ENCODE data around the gene SMARCC1.

Gene SMARCC1

GRCh38 chr3:47634996-47635395 lies 146.7 kb downstream of the SMARCC1 start:
- DNase-seq (ENCODE audit: low read depth in 2 of 2), result no peak

- DNase-seq (ENCODE audit: low read depth in 2 of 2), result no peak
Measured at GRCh38 chr3:47630810-47631209, 150.9 kb downstream of the SMARCC1 start.

GRCh38 chr3:47629770-47630169 lies 151.9 kb downstream of the SMARCC1 start:
- no peak for DNase-seq (ENCODE audit: low read depth in 2 of 2)

DNA sequence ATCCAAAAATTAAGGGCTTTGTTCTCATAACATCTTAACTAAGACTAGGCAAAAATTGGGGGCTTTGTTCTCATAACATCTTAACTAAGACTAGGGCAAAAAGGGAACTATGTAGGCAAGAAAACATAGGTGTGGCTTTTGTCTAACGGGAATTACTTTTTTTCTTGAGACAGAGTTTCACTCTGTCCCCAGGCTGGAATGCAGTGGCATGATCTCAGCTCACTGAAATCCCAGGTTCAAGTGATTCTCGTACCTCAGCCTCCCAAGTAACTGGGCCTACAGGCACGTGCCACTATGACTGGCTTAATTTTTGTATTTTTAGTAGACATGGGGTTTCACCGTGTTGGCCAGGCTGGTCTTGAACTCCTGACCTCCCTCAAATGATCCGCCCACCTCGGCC lies 153.3 kb downstream of the SMARCC1 start:
- DNase-seq (ENCODE audit: low read depth in 2 of 2), result no peak

DNA sequence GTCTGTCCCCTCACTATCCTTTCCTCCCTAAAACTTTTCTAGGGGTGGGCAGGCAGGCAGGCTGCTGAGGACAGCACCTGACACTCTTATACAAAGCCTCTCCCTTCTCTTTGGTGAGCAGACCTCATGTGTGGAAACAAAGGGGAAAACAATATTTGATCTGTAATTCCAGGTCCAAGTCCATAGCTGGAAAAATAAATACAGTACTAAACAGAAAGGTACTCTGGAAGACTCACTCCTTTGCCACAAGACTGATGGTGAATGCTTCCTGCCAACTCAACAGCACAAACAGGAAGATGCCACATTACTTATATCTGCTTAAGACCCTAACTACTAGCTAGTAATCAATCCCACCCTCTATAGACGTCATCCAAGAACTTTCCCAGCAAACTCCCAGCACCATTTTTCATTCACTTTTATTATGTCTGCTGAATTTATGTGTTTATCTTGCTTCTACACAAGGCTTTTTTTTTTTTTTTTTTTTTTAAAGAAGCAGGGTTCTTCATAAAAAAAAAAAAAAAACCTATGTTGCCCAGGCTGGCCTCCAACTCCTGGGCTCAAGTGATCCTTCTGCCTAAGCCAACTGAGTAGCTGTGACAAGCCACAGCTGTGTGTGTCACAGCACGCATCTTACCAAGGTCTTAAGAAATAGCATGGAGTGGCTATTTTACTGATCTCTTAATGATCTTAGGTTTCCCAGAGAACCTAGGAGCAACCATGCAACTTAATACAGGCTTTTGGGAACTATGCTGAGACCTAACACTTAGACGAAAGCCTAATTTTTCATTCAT lies 158.8 kb downstream of the SMARCC1 start:
- DNase-seq (ENCODE audit: low read depth in 2 of 2), result no peak

- DNase-seq (ENCODE audit: low read depth in 2 of 2), result no peak
Measured at GRCh38 chr3:47617086-47618010, 164.3 kb downstream of the SMARCC1 start.

- DNase-seq (ENCODE audit: low read depth in 2 of 2), result no peak
Measured at GRCh38 chr3:47614788-47615187, 166.9 kb downstream of the SMARCC1 start.

DNA sequence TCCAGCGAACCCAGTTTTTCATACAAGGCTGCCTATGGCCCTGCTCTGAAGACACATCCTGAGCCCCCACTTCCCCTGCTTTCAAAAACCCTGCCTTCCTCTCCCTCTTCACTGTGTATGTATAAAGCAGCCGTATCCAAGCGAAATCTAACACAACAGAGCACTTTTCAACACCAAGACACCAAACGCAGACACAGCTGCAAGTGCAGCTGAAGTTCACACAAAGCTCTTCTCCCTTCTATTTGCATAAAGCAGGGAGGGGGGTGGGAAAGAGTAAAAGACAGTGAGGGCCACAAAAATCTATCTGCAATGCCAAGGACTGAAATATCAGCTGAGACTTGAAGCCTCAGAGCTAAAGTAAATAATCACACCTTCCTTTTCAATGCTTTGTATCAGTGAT lies 168.0 kb downstream of the SMARCC1 start:
- DNase-seq (ENCODE audit: low read depth in 2 of 2), result no peak

DNA sequence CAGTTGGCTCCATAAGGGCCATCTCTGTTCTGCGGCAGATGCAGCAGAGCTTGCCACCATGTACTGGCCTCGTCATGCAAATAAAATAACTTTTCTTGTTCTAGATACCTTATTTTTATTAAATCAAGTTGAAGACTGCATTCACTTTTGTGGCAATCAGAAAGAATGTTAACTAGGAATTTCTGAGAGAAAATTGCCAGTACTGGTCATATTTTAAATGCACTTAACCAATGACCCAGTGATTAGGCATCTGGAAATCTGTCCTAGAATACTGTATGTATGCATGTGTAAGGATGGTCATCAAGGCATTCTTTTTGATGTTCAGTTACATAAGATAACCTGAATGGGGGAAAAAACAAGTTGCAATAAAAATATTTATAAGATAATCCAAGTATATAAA lies 168.8 kb downstream of the SMARCC1 start:
- no peak for DNase-seq (ENCODE audit: low read depth in 2 of 2)

DNA sequence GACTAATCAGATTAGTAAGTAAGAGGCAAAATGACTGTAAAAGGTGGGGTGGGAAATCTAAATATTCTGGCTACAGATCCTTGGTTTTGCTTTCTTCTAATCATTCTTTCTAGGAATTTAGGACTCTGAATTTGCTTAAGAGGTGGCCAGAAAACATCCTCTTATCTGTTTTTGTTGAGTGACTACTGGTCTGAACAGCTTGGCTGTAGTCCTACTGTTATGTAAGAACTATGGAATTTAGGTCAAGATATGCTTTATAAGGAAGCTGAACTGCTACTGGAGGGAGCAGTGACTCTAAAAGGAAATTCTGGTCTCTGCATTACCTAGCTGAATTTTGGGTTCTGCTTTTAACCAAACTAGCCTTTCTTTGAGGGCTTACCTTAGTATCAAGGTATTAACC lies 169.5 kb downstream of the SMARCC1 start:
- no peak for DNase-seq (ENCODE audit: low read depth in 2 of 2)

GRCh38 chr3:47611576-47611975 lies 170.1 kb downstream of the SMARCC1 start:
- DNase-seq (ENCODE audit: low read depth in 2 of 2), result no peak

DNA sequence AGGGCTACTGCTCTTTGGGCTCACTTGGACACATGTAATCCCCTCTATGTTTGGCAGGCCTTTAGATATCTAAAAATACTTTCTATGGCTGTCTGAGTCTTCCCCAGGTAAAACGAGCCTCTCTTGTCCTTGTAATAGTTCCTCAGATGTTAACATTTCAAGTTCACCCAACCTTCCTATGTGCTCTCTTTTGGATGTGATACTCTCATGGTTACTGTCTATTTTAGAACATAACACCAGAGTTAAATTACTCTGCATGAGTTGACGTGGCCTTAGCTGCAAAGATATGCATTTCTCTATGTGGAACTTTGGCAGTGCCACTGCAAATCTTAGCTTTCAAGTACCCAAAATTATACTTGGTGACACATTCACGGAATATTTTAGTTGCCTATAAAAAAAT lies 171.1 kb downstream of the SMARCC1 start:
- DNase-seq (ENCODE audit: low read depth in 2 of 2), result no peak

DNA sequence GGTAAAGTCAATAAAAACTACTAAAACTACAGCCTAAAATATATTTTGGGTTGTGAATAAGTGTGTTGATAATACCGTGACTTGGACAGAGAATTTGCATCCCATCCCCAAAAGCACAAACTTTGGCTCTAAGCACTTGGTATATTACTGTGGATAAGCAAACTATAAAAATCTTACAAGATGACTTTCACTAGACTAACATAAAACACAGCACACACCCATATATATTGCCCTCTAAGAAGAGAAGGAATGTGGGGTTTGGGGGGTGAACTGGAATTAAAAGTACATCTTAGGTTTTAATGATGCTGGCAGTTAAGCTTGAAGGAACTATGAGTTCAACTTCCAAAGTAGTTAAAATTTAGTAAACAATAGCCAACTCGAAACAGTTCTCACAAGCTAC lies 174.4 kb downstream of the SMARCC1 start:
- DNase-seq (ENCODE audit: low read depth in 2 of 2), result no peak

DNA sequence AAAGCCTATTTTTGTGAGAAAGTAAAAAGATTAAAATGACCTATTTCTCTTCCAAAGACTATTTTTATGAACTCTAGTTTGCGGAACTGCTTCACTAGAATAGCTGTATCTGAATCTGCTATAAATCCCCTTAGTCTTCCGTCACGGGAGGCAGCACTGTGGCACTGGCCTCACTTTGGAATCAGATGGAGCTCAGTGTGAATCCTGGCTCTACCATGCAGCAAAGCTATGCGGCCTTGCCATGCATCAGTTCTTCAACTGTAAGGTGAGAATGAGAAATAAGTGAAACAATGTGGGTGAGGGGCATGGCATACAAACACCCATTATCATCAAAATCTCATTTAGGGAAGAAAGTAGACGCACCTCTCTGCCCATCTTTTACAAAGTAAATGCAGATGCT lies 175.5 kb downstream of the SMARCC1 start:
- no peak for DNase-seq (ENCODE audit: low read depth in 2 of 2)

- no peak for DNase-seq (ENCODE audit: low read depth in 2 of 2)
Measured at GRCh38 chr3:47605652-47606051, 176.0 kb downstream of the SMARCC1 start.

- no peak for DNase-seq (ENCODE audit: low read depth in 2 of 2)
Measured at GRCh38 chr3:47604145-47604544, 177.5 kb downstream of the SMARCC1 start.

DNA sequence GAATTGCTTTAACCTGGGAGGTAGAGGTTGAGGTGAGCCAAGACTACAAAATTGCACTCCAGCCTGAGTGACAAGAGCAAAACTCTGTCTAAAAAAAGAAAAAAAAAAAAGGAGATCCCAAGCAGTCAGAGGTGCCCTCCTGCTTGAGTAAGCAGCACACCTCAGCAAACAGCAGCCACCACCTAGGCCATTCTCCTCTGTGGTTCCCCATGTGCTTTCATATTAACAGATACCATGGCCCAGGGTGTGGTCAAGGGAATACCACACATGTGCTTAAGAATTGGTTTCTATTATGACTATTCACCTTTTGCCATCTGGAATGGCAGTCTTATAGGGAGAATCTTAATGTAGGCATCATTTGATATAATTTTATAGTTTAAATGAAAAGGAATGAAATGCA lies 178.4 kb downstream of the SMARCC1 start:
- no peak for DNase-seq (ENCODE audit: low read depth in 2 of 2)

DNA sequence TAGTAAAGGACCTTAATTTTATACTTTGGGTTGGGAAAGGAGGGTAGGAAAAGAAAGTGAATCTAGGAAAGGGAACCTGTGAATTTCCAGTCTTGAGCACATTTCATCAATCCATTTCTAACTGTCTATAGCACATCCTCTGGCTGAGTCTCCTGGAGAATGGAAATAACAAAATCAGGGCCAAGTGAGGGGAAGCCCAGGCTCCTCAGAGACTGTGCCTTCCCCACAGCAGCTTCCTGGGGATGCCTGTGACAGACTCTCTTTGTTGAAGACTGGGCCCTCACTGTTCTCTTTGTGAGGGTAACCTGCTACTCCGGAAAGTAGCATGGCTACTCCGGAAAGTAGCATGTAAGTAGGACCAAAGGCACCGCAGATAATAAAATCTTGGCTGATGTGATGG lies 180.4 kb downstream of the SMARCC1 start:
- DNase-seq (ENCODE audit: low read depth in 2 of 2), result no peak

DNA sequence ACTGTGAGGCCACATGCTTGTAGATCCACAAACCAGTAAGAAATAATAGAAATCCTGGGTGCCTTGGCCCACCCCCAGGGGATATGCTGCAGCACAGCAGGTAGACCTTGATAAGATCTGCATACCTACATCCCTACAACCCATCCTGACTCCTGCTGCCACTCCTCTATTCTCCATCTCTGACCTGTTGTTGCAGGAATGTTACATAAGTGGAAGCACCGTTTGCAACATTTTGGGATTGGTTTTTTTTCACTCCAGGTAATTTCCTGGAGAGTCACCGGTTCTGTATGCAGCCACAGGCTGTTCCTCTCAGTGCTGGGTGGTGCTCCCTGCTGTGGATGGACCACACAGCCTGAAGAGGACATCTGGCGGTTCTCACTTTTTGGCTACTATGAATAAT lies 186.9 kb downstream of the SMARCC1 start:
- DNase-seq (ENCODE audit: low read depth in 2 of 2), result no peak

DNA sequence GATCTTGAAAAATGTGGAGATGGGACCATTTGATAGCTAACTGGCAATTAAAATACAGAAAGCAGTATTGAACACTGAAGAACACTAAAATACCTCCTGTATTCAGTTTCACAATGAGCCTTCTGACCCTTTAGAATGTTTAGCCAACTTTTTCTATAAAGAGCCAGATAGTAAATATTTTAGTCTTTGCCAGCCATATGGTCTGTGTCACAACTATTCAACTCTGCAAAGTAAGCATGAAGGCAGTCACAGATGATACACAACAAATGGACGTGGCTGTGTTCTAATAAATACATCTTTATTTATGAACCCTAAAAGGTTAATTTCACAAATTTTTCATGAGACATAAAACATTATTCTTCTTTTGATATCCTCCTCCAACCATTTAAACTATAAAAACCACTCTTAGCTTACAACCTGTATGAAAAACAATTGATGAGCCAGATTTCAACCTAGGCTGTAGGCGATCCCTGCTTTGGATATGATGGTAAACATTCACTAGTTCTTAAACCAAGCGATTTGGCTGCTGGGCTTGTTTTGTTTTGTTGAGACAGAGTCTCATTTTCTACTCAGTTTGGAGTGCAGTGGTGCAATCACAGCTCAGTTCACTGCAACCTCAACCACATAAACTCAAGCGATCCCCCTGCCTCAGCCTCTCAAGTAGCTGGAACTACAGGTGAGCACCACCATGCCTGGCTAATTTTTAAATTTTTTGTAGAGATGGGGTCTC lies 189.5 kb downstream of the SMARCC1 start:
- DNase-seq (ENCODE audit: low read depth in 2 of 2), result no peak

DNA sequence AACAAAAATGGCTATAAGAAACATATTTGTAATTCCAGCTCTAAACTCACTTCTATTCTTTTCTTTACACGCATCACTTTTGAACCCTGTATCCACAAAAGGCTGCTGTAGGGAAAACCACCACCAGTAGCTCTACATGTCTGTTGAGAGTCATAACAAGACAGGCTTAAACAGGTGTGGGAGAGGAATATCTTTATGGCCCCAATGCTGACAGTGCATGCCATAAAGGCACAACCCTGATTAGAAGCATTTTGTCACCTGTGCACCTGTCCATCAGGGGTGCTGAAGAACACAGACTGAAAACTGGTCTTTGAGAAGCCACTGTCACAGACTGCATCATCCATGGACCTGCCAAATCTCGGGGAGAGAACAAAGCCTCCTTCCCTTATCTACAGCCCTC lies 191.5 kb downstream of the SMARCC1 start:
- no peak for DNase-seq (ENCODE audit: low read depth in 2 of 2)

- DNase-seq (ENCODE audit: low read depth in 2 of 2), result no peak
Measured at GRCh38 chr3:47588587-47588986, 193.1 kb downstream of the SMARCC1 start.
